ENCODE measurements around the gene TMED6.

- TF ChIP-seq, protein P1, sequence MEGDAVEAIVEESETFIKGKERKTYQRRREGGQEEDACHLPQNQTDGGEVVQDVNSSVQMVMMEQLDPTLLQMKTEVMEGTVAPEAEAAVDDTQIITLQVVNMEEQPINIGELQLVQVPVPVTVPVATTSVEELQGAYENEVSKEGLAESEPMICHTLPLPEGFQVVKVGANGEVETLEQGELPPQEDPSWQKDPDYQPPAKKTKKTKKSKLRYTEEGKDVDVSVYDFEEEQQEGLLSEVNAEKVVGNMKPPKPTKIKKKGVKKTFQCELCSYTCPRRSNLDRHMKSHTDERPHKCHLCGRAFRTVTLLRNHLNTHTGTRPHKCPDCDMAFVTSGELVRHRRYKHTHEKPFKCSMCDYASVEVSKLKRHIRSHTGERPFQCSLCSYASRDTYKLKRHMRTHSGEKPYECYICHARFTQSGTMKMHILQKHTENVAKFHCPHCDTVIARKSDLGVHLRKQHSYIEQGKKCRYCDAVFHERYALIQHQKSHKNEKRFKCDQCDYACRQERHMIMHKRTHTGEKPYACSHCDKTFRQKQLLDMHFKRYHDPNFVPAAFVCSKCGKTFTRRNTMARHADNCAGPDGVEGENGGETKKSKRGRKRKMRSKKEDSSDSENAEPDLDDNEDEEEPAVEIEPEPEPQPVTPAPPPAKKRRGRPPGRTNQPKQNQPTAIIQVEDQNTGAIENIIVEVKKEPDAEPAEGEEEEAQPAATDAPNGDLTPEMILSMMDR (IDR thresholded peaks at IDR 0.05): no peak
- TF ChIP-seq EP300 (IDR thresholded peaks at IDR 0.05) (no peak), POLR2AphosphoS5 (IDR thresholded peaks at IDR 0.05) (no peak), POLR2A (IDR thresholded peaks at IDR 0.05) (no peak)
These were observed 42.3 kb downstream of the TMED6 start for GRCh38 chr16:69309316-69309715.

All from gastroesophageal sphincter (tissue), 3 donors.